ENCODE data around the gene TMED3.

TMED3 gene

DNA sequence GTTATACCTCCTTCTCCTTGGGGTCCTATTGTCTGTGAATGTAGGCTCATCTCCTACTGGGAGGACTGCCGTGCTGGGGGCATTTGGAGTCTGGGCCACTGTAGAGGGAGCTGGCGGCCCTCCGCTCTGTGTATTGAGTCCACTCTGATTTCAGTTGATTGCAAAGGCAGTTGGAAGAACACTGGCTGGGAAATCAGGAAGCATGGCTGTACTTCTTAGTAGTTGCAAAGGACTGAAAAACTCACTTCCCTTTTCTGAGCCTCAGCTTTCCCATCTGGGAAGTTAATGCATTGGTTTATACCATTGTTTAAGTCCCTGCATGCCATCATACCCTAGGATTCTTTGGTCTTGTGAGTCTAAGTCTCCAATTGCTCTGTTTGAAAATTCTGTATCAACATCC is 46.7 kb downstream of the TMED3 start:
- Histone ChIP-seq H3K9ac (ENCODE audit: low read length) (no peak overlapping the region), H3K79me2 (ENCODE audit: low read length) (no peaks in the 10 kb centered on the region), H4K20me1 (ENCODE audit: insufficient read depth, low read length) (0 out of 2 replicates have a peak, but pooled peaks cover 3% of the 10 kb centered on the region), H3K4me3 (ENCODE audit: low read length) (no peak overlapping the region), H3K4me2 (ENCODE audit: low read length) (no peak overlapping the region), H3K27ac (ENCODE audit: low read length) (no peak overlapping the region), H3K4me1 (ENCODE audit: low read length) (peaks cover 10% of the 10 kb centered on the region), H2AFZ (ENCODE audit: low read depth, low read length) (no peak overlapping the region), H3K27me3 (ENCODE audit: low read depth, low read length) (no peaks in the 10 kb centered on the region), H3K9me3 (ENCODE audit: insufficient read depth, low read length) (no peaks in the 10 kb centered on the region), H3K36me3 (replicated peaks; ENCODE audit: low read depth, low read length) (no peaks in the 10 kb centered on the region)
- no peak for TF ChIP-seq EZH2phosphoT487 (IDR thresholded peaks at IDR 0.05; ENCODE audit: low read depth)
- TF ChIP-seq, protein P1, sequence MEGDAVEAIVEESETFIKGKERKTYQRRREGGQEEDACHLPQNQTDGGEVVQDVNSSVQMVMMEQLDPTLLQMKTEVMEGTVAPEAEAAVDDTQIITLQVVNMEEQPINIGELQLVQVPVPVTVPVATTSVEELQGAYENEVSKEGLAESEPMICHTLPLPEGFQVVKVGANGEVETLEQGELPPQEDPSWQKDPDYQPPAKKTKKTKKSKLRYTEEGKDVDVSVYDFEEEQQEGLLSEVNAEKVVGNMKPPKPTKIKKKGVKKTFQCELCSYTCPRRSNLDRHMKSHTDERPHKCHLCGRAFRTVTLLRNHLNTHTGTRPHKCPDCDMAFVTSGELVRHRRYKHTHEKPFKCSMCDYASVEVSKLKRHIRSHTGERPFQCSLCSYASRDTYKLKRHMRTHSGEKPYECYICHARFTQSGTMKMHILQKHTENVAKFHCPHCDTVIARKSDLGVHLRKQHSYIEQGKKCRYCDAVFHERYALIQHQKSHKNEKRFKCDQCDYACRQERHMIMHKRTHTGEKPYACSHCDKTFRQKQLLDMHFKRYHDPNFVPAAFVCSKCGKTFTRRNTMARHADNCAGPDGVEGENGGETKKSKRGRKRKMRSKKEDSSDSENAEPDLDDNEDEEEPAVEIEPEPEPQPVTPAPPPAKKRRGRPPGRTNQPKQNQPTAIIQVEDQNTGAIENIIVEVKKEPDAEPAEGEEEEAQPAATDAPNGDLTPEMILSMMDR (IDR thresholded peaks at IDR 0.05; ENCODE audit: low read depth, low read length), result no peak

DNA sequence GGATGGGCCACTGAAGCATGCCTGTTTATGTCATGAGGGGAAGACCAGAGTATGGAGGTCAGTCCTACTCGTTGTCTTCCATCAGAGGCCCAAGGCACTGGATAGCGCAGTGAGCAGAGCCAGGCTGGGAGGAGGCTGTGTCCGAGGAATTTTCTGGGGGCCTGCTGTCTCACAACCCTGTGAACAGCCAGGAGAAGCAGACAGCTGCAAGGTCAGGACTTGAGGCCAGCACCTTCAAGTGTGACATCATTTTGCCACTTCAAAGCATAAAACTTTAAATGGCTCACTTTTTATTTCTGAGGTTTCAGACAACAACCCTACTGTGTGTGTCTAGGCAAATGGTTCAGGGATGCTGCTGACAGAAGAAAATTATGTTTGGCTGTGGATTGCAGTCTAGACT is 47.2 kb downstream of the TMED3 start:
- H3K79me2 ChIP-seq (ENCODE audit: low read length), result no peaks in the 10 kb centered on the region
- H4K20me1 ChIP-seq (ENCODE audit: insufficient read depth, low read length), result 0 out of 2 replicates have a peak, but pooled peaks cover 3% of the 10 kb centered on the region
- no peaks in the 10 kb centered on the region for H3K27me3 ChIP-seq (ENCODE audit: low read depth, low read length)
- TF ChIP-seq, protein P1 (IDR thresholded peaks at IDR 0.05; ENCODE audit: low read depth, low read length), result no peak
- TF ChIP-seq EZH2phosphoT487 (IDR thresholded peaks at IDR 0.05; ENCODE audit: low read depth), result no peak
- no peak overlapping the region for H3K27ac ChIP-seq (ENCODE audit: low read length)
- no peaks in the 10 kb centered on the region for H3K36me3 ChIP-seq (replicated peaks; ENCODE audit: low read depth, low read length)
- H3K4me2 ChIP-seq (ENCODE audit: low read length), result no peak overlapping the region
- H2AFZ ChIP-seq (ENCODE audit: low read depth, low read length), result no peak overlapping the region
- no peaks in the 10 kb centered on the region for H3K9me3 ChIP-seq (ENCODE audit: insufficient read depth, low read length)
- no peak overlapping the region for H3K9ac ChIP-seq (ENCODE audit: low read length)
- peaks cover 10% of the 10 kb centered on the region for H3K4me1 ChIP-seq (ENCODE audit: low read length)
- no peak overlapping the region for H3K4me3 ChIP-seq (ENCODE audit: low read length)

DNA sequence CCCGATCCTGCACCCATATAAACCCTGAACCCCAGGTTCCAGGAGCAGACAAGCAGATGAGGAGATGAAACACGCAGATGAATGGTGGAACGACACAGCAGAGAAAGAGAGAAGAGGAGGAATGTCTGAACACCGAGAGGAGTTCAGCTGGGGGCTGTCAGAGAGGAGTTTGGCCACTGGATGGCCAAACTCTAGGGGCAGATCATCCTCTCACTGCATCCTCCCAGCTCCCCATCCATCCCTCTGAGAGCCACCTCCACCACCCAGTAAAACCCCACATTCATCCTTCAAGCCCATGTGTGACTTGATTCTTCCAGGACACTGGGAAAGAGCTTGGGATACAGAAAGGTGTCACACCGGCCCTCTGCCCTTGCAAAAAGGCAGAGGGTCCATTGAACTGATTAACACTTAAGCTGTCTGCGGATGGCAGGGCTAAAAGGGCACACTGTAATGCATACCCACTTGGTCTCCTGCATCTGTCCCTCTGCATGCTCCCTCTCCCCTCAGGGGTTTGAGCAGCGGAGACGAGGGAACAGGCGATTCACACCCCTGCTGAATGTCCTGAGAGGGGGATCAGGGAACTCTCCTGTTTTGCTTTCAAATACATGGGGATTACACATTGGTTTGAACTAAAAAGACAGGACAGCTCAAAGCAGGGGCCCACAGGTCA is 53.8 kb downstream of the TMED3 start:
- Histone ChIP-seq H4K20me1 (ENCODE audit: insufficient read depth, low read length) (no peaks in the 10 kb centered on the region), H3K79me2 (ENCODE audit: low read length) (no peaks in the 10 kb centered on the region), H3K4me3 (ENCODE audit: low read length) (no peak overlapping the region), H3K9ac (ENCODE audit: low read length) (no peak overlapping the region), H3K4me1 (ENCODE audit: low read length) (no peaks in the 10 kb centered on the region), H3K36me3 (replicated peaks; ENCODE audit: low read depth, low read length) (no peaks in the 10 kb centered on the region), H3K27me3 (ENCODE audit: low read depth, low read length) (no peaks in the 10 kb centered on the region), H3K4me2 (ENCODE audit: low read length) (no peak overlapping the region), H2AFZ (ENCODE audit: low read depth, low read length) (no peak overlapping the region), H3K27ac (ENCODE audit: low read length) (no peak overlapping the region), H3K9me3 (ENCODE audit: insufficient read depth, low read length) (no peaks in the 10 kb centered on the region)
- no peak for TF ChIP-seq EZH2phosphoT487 (IDR thresholded peaks at IDR 0.05; ENCODE audit: low read depth)
- TF ChIP-seq, protein P1 (IDR thresholded peaks at IDR 0.05; ENCODE audit: low read depth, low read length), result no peak

DNA sequence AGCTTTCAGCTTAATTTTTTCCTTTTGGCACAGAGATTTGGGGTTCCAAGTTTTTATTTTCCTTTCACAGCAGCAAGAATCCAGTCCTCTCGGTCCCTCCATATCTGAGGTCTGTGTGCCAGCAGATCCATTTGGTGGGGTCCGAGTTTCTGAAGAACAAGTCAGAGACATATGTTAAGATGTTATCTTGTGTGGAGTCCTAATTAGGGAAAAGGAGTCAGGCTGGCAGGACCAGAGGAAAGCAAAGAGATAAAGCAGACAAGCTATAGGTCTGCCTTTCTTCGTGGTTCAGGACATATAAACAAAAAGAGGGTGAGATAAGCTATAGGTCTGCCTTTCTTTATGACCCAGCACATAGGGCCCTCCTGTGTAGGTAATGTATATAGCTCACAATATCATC is 54.9 kb downstream of the TMED3 start:
- peaks cover under 1% of the 10 kb centered on the region; the same call in 1 of the 2 replicates for H3K4me1 ChIP-seq (ENCODE audit: low read length)
- H3K4me3 ChIP-seq (ENCODE audit: low read length), result no peak overlapping the region
- H2AFZ ChIP-seq (ENCODE audit: low read depth, low read length), result no peak overlapping the region
- H3K9ac ChIP-seq (ENCODE audit: low read length), result no peak overlapping the region
- no peaks in the 10 kb centered on the region for H4K20me1 ChIP-seq (ENCODE audit: insufficient read depth, low read length)
- H3K36me3 ChIP-seq (replicated peaks; ENCODE audit: low read depth, low read length), result no peaks in the 10 kb centered on the region
- H3K27me3 ChIP-seq (ENCODE audit: low read depth, low read length), result no peaks in the 10 kb centered on the region
- H3K27ac ChIP-seq (ENCODE audit: low read length), result no peak overlapping the region
- H3K9me3 ChIP-seq (ENCODE audit: insufficient read depth, low read length), result no peaks in the 10 kb centered on the region
- no peak for TF ChIP-seq EZH2phosphoT487 (IDR thresholded peaks at IDR 0.05; ENCODE audit: low read depth)
- TF ChIP-seq, protein P1 (IDR thresholded peaks at IDR 0.05; ENCODE audit: low read depth, low read length), result no peak
- no peaks in the 10 kb centered on the region for H3K79me2 ChIP-seq (ENCODE audit: low read length)
- H3K4me2 ChIP-seq (ENCODE audit: low read length), result no peak overlapping the region
